ENCODE measurements around the gene VTCN1. TPM values are rescaled to one million over a fixed set of nuclear protein-coding genes. Genes with fewer than 3 reads are reported as not detected.

VTCN1 gene
- total RNA-seq, 4 donors from 2014 or later: not detected

DNA sequence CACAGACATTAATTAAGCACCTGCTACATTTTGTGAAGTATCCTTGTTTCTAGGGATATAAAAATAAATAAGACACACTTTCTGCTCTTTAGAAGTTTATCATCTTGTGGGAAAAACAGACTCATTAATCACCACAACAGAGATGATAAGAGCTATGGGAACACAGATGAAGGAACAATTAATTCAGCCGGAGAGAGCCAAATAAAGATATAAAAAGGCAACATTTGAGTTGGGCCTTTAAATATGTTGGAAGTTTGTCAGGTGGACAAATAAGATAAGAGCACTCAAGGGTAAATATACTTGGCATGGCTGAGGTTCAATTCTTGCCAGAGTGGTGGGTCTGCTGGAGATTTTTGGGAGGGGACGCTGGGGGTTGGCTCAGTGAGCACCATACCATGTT, 34.2 kb upstream of the VTCN1 start:
- intact Hi-C loops (cut with DNase I): no loop called here
- no peak overlapping the region for H3K4me3 ChIP-seq
- DNase-seq (ENCODE audit: extremely low spot score): no peak
- H3K9me3 ChIP-seq: no peaks in the 10 kb centered on the region
- TF ChIP-seq POLR2AphosphoS5 (IDR thresholded peaks at IDR 0.05): no peak
- TF ChIP-seq, protein P1, sequence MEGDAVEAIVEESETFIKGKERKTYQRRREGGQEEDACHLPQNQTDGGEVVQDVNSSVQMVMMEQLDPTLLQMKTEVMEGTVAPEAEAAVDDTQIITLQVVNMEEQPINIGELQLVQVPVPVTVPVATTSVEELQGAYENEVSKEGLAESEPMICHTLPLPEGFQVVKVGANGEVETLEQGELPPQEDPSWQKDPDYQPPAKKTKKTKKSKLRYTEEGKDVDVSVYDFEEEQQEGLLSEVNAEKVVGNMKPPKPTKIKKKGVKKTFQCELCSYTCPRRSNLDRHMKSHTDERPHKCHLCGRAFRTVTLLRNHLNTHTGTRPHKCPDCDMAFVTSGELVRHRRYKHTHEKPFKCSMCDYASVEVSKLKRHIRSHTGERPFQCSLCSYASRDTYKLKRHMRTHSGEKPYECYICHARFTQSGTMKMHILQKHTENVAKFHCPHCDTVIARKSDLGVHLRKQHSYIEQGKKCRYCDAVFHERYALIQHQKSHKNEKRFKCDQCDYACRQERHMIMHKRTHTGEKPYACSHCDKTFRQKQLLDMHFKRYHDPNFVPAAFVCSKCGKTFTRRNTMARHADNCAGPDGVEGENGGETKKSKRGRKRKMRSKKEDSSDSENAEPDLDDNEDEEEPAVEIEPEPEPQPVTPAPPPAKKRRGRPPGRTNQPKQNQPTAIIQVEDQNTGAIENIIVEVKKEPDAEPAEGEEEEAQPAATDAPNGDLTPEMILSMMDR (IDR thresholded peaks at IDR 0.05): no peak
- no peak for TF ChIP-seq EP300 (IDR thresholded peaks at IDR 0.05)
- TF ChIP-seq POLR2A (IDR thresholded peaks at IDR 0.05; ENCODE audit: low read depth): no peak
- H3K36me3 ChIP-seq: no peaks in the 10 kb centered on the region
- H3K4me1 ChIP-seq: no peaks in the 10 kb centered on the region
- no peaks in the 10 kb centered on the region for H3K27me3 ChIP-seq
- H3K27ac ChIP-seq (replicated peaks in 1 of 4): no peak overlapping the region
- WGBS: 78% methylated on average over 2 of the region's 2 CpGs

DNA sequence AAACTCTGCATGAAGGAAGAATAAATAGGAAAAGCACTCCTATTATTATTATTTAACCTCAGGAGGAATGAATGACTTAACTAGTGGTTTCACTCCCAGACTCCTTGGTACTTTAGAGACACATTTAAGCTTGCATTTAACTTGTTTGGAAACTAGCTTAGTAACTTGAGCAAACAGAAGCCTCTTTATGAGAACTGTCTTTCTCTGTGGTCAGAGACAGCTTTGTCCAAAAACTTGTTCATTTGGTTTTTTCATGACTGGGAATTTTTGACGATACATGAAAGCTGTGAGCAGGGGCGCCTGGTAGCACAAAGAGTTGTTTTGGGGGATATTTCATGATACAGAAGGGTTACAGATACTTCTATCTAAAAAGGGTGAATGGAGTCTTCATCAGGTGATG, 33.6 kb upstream of the VTCN1 start:
- intact Hi-C loops (cut with DNase I): no loop called here
- 93% methylated on average over 2 of the region's 2 CpGs for WGBS

DNA sequence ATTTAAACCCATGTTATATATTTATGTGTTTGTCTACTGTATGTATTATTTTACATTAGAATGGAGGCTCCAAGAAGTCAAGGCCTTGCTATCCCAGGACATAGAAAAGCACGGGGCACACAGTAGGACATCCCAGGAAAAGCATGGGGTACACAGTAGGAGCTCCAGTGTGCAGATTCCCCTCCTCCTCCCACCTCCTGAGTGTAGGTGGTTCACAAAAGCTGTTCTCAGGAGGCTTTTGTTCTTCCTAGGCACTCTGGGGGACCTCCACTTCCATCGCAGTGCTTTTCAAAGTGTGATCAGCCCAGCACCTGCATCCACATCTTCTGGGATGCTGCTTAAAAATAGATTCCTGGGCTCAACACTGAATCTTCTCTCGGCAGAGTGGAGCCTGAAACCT, 30.8 kb upstream of the VTCN1 start:
- no peaks in the 10 kb centered on the region for H3K9me3 ChIP-seq
- H3K27ac ChIP-seq (replicated peaks in 1 of 4): no peak overlapping the region
- no peak for DNase-seq (ENCODE audit: extremely low spot score)
- H3K36me3 ChIP-seq: no peaks in the 10 kb centered on the region
- 86% methylated on average over 3 of the region's 3 CpGs for WGBS
- intact Hi-C loops (cut with DNase I): no loop called here
- no peak for TF ChIP-seq POLR2AphosphoS5 (IDR thresholded peaks at IDR 0.05)
- TF ChIP-seq EP300 (IDR thresholded peaks at IDR 0.05): no peak
- TF ChIP-seq, protein P1 (IDR thresholded peaks at IDR 0.05): no peak
- TF ChIP-seq POLR2A (IDR thresholded peaks at IDR 0.05; ENCODE audit: low read depth): no peak
- no peak overlapping the region for H3K4me3 ChIP-seq
- H3K4me1 ChIP-seq: no peaks in the 10 kb centered on the region
- H3K27me3 ChIP-seq: no peaks in the 10 kb centered on the region

More for the DNA sequence above, 33.6 kb upstream of the VTCN1 start:
- DNase-seq (ENCODE audit: extremely low spot score): no peak
- no peak overlapping the region for H3K27ac ChIP-seq (replicated peaks in 1 of 4)
- no peak overlapping the region for H3K4me3 ChIP-seq
- no peaks in the 10 kb centered on the region for H3K4me1 ChIP-seq
- no peaks in the 10 kb centered on the region for H3K9me3 ChIP-seq
- TF ChIP-seq, protein P1 (IDR thresholded peaks at IDR 0.05): no peak
- TF ChIP-seq POLR2AphosphoS5 (IDR thresholded peaks at IDR 0.05): no peak
- no peak for TF ChIP-seq EP300 (IDR thresholded peaks at IDR 0.05)
- TF ChIP-seq POLR2A (IDR thresholded peaks at IDR 0.05; ENCODE audit: low read depth): no peak
- no peaks in the 10 kb centered on the region for H3K36me3 ChIP-seq
- H3K27me3 ChIP-seq: no peaks in the 10 kb centered on the region

DNA sequence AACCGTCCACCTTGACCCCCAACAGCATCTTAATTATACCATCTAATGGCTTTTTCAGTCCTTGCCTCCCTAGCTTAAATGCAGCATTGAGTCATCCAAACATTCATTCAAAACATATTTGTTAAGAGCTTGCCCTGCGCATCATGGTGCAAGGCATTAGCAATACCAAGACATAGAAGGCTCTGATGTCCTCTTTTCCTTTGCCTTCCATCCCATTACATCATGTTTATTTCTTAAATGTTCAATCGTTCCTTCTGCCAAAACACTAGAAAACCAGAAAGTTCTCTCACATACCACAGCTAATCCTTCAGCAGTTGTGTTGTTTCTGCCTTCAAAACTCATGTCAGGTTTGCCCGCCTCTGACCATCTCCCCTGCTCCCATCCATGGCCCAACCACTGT, 29.8 kb upstream of the VTCN1 start:
- intact Hi-C loops (cut with DNase I): no loop called here
- Histone ChIP-seq H3K4me1 (no peaks in the 10 kb centered on the region), H3K27ac (replicated peaks in 1 of 4) (no peak overlapping the region), H3K9me3 (no peaks in the 10 kb centered on the region), H3K36me3 (no peaks in the 10 kb centered on the region), H3K4me3 (no peak overlapping the region), H3K27me3 (no peaks in the 10 kb centered on the region)
- 87% methylated on average over 4 of the region's 4 CpGs for WGBS
- TF ChIP-seq POLR2AphosphoS5 (IDR thresholded peaks at IDR 0.05) (no peak), POLR2A (IDR thresholded peaks at IDR 0.05; ENCODE audit: low read depth) (no peak), EP300 (IDR thresholded peaks at IDR 0.05) (no peak)
- TF ChIP-seq, protein P1 (IDR thresholded peaks at IDR 0.05): no peak
- no peak for DNase-seq (ENCODE audit: extremely low spot score)

DNA sequence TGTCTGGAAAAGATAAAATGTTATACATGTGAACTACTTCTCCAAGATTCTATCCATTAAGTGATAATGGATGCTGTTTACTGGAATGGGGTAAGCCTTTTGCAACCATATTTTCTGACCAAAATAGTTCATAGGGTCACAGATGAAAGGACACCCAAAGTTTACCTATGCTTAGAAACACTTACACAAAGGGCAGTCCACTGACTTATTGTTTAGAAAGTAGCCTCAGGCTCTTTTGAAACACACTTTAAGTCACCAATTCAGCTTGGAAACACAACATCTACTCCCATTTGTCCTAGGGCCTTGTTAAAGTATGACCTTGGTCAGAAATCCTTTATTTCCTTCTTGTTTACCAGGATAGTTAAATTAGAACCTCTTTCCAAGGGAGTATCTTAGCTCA, 28.7 kb upstream of the VTCN1 start:
- Histone ChIP-seq H3K4me3 (no peak overlapping the region), H3K9me3 (no peaks in the 10 kb centered on the region), H3K27ac (replicated peaks in 1 of 4) (no peak overlapping the region), H3K4me1 (no peaks in the 10 kb centered on the region), H3K27me3 (no peaks in the 10 kb centered on the region), H3K36me3 (no peaks in the 10 kb centered on the region)
- intact Hi-C loops (cut with DNase I): no loop called here
- TF ChIP-seq, protein P1 (IDR thresholded peaks at IDR 0.05): no peak
- TF ChIP-seq POLR2A (IDR thresholded peaks at IDR 0.05; ENCODE audit: low read depth): no peak
- TF ChIP-seq EP300 (IDR thresholded peaks at IDR 0.05): no peak
- no peak for TF ChIP-seq POLR2AphosphoS5 (IDR thresholded peaks at IDR 0.05)
- no peak for DNase-seq (ENCODE audit: extremely low spot score)
